Lung (tissue), 12 donors: ENCODE data around the gene DAGLA. TPM values are rescaled to one million over a fixed set of nuclear protein-coding genes. Genes with fewer than 3 reads are reported as not detected.

Experiments used
- ATAC-seq: fragments of 200-7000 bp; cut with Tn5 transposase; one replicate; pipeline ENCODE4 v1.9.1; 2020; ENCODE audit warnings: moderate number of reproducible peaks; ENCODE audit not compliant: insufficient read depth, low FRiP score
- DNase-seq, 3 donors: peaks; one replicate each; pipeline ENCODE4 v3.0.0-alpha.2; 2013 to 2017
- H3K27ac ChIP-seq, 2 donors: one replicate each; pipeline ENCODE4 v1.5.1; 2013; ENCODE audit warnings: mild to moderate bottlenecking in 2 of 2, moderate library complexity in 2 of 2, control low read depth in 1 of 2, inconsistent platforms in 1 of 2, low read depth in 1 of 2, low read length in 1 of 2
- H3K27me3 ChIP-seq, 3 donors: one replicate each; pipeline ENCODE4 v1.5.1; 2013; ENCODE audit warnings: low read length in 2 of 3; ENCODE audit not compliant: control insufficient read depth in 3 of 3, insufficient read depth in 3 of 3
- H3K36me3 ChIP-seq, 4 donors: one replicate each; pipeline ENCODE4 v1.5.1; 2013; ENCODE audit warnings: low read length in 4 of 4, mild to moderate bottlenecking in 1 of 4, moderate library complexity in 1 of 4; ENCODE audit not compliant: control insufficient read depth in 4 of 4, insufficient read depth in 4 of 4
- H3K4me1 ChIP-seq, 5 donors: one replicate each; pipeline ENCODE4 v1.5.1; 2013; ENCODE audit warnings: low read length in 5 of 5, mild to moderate bottlenecking in 2 of 5, moderate library complexity in 1 of 5; ENCODE audit not compliant: control insufficient read depth in 5 of 5, insufficient read depth in 5 of 5
- H3K4me3 ChIP-seq: one replicate; pipeline ENCODE4 v1.5.1; 2013; ENCODE audit warnings: mild to moderate bottlenecking, control low read depth, moderate library complexity
- H3K9ac ChIP-seq, 2 donors: one replicate each; pipeline ENCODE4 v1.5.1; 2013; ENCODE audit warnings: low read length in 2 of 2, control low read depth in 1 of 2; ENCODE audit not compliant: insufficient read depth in 1 of 2
- H3K9me3 ChIP-seq, 4 donors: one replicate each; pipeline ENCODE4 v1.5.1; 2013; ENCODE audit warnings: low read length in 3 of 4, mild to moderate bottlenecking in 1 of 4, moderate library complexity in 1 of 4; ENCODE audit not compliant: control insufficient read depth in 4 of 4, insufficient read depth in 3 of 4
- CTCF ChIP-seq: IDR thresholded peaks from 2 replicates; pipeline ENCODE4 v1.5.1; 2012; ENCODE audit warnings: mild to moderate bottlenecking; ENCODE audit errors: control extremely low read depth, extremely low read depth
- WGBS, 2 donors: extraction: QIAGEN DNeasy Blood & Tissue Kit; methylation state at CpG; one replicate each; pipeline ENCODE4 v1.1.7; 2013; 5-methylcytosine and 5-hydroxymethylcytosine counted together
- polyA plus RNA-seq, 2 donors: library from polyadenylated mRNA; stranded (reverse); fragments of 200-250 nt; gene quantifications; one replicate each; pipeline ENCODE4 v1.2.1, GENCODE V29; 2013
- total RNA-seq, 2 donors: library from RNA; depleted of rRNA in 1 of 2; stranded (reverse); fragments of >200 nt in 1 of 2; gene quantifications; one replicate each; pipeline ENCODE4 v1.2.1, GENCODE V29; 2014 to 2021
- donor health status: control.
- donor health status: control.
- donor health status: Bipolar disorder and iron deficiency.
- donor health status: healthy.
- donor health status: DM: yes; HTN: yes; CAD: no.

Gene DAGLA
- total and polyA plus RNA-seq, 4 donors, result 1.5 to 7.5 (median 2.9) TPM

- no peak overlapping the region for H3K4me3 ChIP-seq
- H3K9ac ChIP-seq, result no peak overlapping the region
- no peak overlapping the region for H3K27ac ChIP-seq
- TF ChIP-seq CTCF, result no peak
- H3K4me1 ChIP-seq, result peaks cover 0 to 26% (median 10%) of the 10 kb centered on the region in 5 donors
- no peaks in the 10 kb centered on the region for H3K27me3 ChIP-seq
- H3K9me3 ChIP-seq, result no peaks in the 10 kb centered on the region
- 49 to 73% methylated on average over 7 of the region's 7 CpGs for WGBS, 2 donors
- no peaks in the 10 kb centered on the region for H3K36me3 ChIP-seq
- ATAC-seq (no peak), DNase-seq (peak in 2 of 3 donors; percentile 52 to 62)
These were observed 91.8 kb downstream of the DAGLA start for GRCh38 chr11:61771985-61772455.

DNA sequence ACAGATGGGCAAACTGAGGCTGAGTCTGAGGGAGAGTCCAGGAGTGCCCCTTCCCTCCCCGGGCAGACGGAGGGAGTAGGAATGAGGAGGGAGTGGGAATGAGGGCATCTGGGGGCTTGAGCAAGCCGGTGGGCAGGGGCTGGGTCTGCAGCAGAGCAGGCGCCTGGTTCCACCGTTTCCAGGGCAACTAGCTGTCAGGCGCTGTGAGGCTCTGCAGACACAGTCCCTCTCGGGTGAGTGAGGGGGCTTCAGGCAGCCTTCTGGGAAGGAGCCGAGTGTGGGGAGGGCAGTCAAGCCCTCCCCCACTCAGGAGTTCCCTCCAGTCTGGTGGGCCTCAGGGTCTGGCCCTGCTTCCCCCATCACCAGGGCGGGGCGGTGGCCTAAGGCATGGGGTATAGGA, 93.2 kb downstream of the DAGLA start:
- DNase-seq (no peak), ATAC-seq (no peak)
- Histone ChIP-seq H3K36me3 (peaks cover 0 to under 1% (median under 1%) of the 10 kb centered on the region in 4 donors), H3K27ac (no peak overlapping the region), H3K9me3 (no peaks in the 10 kb centered on the region), H3K4me1 (peaks cover 0 to 22% (median 12%) of the 10 kb centered on the region in 5 donors), H3K4me3 (no peak overlapping the region), H3K27me3 (no peaks in the 10 kb centered on the region), H3K9ac (no peak overlapping the region)
- WGBS, 2 donors, result 85 to 87% methylated on average over 10 of the region's 10 CpGs
- TF ChIP-seq CTCF, result no peak

GRCh38 chr11:61773809-61774208, 93.6 kb downstream of the DAGLA start:
- no peak for ATAC-seq

More at GRCh38 chr11:61773809-61774208, 93.6 kb downstream of the DAGLA start:
- no peak for TF ChIP-seq CTCF
- Histone ChIP-seq H3K9me3 (no peaks in the 10 kb centered on the region), H3K36me3 (peaks cover 0 to 5% (median 2%) of the 10 kb centered on the region in 4 donors), H3K4me3 (no peak overlapping the region), H3K27me3 (no peaks in the 10 kb centered on the region), H3K4me1 (peaks cover 0 to 17% (median 12%) of the 10 kb centered on the region in 5 donors), H3K9ac (no peak overlapping the region), H3K27ac (no peak overlapping the region)
- WGBS, 2 donors, result 91 to 93% methylated on average over 18 of the region's 18 CpGs
- DNase-seq, result no peak
